Muscle of back (tissue), 11 donors: ENCODE data around the gene CNGB1. TPM values are rescaled to one million over a fixed set of nuclear protein-coding genes. Genes with fewer than 3 reads are reported as not detected.
"Not testable (repeated sequence)": the region's sequence is repeated elsewhere in the genome, so short reads cannot be mapped to it uniquely, and the experiment has no call there.

Experiments
- DNase-seq, 3 donors: peaks; one replicate each; pipeline versions ENCODE4 v3.0.0 to v3.0.0-alpha.2; 2013
- polyA plus RNA-seq, 10 donors: library from polyadenylated mRNA; unstranded; fragments of 120-200 nt; gene quantifications; one replicate each; pipeline ENCODE4 v1.2.1, GENCODE V29; 2013; ENCODE audit not compliant: insufficient read length in 10 of 10

CNGB1 gene
- polyA plus RNA-seq, 10 donors = 0.04 to 0.29 (median 0.04) TPM; not detected in 7

- DNase-seq = no peak
These were observed 26.8 kb upstream of the CNGB1 start for GRCh38 chr16:57997528-57998265.

- DNase-seq = no peak
These were observed 26.2 kb upstream of the CNGB1 start for GRCh38 chr16:57997176-57997527.

DNA sequence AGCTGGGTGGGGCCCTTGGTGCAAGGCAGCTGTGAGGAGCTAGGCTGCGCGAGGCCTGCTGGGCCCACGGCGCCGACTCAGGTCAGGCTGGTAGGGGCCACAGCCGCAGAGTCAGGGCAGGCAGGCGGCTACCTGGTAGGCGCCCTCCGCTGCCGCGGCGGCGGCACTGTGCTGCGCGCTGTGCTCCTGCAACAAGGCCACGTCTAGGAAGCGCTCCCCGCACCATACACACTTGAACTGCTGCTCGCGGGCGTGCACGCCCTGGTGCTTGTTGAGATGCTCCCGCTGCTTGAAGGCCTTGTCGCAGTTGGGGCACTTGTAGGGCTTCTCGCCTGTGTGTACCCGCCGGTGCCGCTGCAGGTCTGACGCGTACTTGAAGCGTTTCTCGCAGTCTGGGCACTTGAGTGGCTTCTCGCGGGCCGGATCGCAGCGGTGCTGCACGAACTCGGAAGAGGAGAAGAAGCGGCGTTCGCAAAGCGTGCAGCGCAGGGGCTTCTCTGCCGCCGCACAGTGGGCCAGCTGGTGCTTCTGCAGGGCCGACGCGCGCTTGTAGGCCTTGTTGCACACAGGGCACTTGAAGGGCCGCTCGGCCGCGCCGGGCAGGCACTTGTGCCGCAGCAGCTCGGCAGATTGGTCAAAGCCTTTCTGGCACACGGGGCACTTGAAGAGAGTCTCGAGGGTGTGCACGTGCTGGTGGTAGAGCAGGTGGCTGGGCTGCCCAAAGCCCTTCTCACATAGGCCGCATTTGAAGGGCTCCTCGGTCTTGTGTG is 25.7 kb upstream of the CNGB1 start:
- DNase-seq = no peak

- no peak for DNase-seq
These were observed 24.9 kb upstream of the CNGB1 start for GRCh38 chr16:57995721-57996405.

DNA sequence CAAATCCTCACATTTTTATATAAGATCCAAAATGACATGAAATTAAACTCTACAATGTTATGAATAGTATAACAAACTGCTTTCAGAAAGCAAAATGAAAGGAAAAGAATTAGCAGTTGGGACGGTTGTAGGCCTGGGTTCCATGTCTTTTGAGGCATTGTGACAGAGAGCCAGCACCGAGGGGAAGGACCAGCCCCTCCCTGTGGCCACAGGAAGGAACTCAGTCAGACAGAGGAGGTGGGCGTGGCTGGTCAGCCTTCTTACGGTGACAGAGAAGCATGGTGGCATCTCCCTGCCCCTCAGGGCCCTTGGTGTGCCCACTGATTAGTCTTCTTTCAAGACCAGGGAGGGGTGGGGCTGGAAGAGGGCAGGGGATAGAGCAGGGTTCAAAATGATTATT is 23.9 kb upstream of the CNGB1 start:
- peak in 1 of 3 donors; percentile 18 for DNase-seq

DNA sequence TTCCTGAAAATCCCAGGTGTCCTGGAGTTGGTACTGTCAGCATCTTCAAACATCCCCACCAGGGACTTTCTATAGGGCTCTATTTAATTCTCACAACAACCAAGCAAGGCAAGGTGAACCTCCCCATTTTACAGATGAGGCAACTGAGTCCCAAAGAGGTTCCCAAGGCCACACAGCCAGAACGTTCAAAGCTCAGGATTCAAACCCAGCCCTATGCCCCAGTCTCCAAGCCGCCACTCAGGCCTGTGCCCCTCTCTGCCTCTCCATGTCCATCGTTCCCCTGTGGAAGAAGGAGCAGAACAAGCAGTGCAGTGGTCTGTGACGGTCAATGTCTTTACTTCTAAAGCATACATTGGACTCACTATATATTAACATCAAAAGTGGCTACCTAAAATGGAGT is 23.4 kb upstream of the CNGB1 start:
- DNase-seq = no peak

GRCh38 chr16:57993897-57994296 is 23.0 kb upstream of the CNGB1 start:
- no peak for DNase-seq

DNA sequence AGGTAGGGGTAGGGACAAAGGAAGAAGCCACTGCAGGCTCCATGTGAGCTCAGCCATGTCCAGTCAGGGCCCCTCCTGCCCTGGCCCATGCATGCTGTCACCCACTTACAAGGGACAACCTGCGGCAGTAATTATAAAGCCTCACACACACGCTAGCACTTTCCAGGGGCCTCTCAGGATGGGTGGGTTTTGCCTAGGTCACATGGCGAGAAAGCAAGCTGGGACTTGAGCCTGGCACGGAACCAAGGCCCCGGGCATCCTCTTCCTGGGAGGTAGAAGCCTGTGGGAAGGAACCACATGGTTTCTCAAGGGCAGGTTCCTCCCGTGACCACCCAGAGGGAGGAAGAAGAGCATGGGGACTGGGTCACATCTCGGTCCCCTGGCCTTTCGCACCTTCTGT is 22.5 kb upstream of the CNGB1 start:
- no peak for DNase-seq

DNA sequence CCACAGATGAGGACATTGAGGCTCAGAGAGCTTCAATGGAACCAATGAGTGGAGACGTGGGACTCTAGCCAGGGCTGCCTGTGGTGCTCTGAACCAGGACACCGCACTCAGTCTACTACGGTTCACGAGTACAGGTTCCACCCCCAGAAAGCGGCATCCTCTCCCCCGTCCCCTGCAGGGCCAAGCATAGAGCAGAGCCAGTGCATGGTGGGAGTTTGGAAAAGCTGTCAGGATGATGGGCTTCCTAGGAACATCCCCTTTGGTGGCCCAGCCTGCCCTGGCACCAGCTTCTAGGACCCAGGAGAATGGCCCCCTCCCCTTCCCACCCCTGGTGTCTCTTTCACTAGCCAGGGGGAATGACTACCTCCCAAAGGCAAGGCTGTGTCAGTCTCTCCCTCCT is 21.2 kb upstream of the CNGB1 start:
- no peak for DNase-seq

DNA sequence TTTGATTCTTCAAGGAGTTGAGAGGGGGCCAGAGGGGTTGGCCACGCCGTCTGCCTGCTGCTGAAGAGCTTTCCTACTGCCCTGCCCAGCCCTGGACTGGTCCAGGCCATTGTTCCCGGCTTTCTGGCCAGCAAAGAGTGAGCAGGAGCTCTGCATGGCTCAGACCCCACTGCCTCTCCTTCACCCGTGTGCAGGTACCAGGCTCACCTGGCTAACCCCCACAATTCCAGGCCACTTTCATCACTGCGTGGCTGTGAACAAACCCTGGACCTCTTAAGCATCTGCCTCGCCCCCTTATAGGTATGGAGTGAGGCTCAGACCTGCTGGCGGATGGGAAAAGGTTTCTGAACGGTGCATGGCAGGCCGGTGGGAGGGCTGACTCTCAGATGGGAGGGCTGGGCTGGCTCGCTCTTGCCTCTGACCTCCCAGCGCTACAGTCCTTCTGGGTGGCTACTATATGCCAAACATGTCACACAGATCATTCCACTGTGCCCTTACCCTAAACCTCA is 20.7 kb upstream of the CNGB1 start:
- no peak for DNase-seq

DNA sequence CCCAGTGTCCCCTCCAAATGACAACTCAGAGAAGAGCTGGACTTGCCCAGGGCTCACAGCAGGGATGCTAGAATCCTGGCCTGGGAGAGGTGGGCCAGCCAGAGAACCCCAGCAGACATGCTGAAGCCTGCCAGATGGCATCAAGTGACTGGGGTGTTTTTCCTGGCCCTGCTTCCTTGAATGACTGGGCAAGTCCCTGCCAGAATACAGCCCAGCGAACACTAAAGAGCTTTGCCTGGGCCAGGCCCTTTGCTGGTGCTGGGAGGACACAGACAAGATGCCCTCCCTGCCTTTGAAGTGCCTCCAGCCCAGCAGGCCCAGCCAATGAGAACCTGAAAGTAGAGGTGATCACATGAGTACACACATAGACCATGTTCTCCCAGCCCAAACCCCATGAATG is 18.0 kb upstream of the CNGB1 start:
- no peak for DNase-seq

DNA sequence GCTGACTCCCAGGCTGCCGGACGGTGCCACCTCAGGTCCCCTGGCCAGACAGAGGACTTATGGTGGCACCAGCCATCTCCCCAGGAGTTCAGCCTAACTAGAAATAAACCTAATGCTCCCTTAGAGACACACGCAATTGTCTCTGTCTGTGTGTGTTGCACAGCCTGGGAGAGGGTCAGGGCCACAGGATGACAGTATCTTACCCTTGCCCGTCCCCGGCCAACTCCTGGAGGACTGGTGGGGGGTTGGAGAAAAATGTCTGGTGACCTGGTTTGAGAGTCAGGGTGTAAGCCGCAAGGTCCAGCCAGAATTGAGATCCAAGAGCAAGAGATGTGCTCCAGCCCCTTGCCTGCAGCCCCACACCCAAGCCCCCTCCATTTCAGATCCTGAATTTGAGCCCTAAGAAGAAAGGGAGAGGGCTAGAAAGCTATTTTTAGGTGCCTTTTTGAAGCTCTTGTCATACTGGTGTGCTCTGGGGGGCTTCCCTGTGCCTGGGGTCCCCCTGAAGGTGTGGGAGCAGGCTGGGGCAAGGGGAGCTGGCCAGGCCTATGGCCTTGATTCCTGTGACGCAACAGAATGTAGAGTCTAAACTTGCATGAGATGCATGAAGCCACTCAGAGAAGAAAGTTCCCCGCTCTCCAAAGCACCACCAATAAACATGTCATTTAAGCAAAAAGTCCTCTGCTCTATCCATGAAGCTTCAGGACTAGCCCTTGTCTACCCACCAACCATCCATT is 16.7 kb upstream of the CNGB1 start:
- no peak for DNase-seq

DNA sequence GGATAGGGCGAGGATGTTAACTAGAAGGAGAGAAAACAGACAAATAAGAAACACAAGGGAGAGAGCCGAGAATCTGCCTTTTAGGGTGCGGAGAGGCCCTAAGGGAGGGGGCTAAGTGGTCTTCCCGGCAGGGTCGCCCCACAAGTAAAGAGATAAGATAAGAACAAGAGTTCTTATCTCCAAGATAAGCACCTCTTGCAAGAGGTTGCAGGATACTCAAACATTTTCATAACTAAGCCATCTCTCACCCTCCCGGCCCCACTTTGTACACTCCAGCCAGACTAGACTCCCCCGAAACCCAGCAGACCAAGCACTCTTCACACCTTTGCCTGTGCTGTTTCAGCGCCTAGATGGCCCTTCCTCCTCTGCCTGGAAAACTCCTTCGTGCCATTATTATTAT is 15.3 kb upstream of the CNGB1 start:
- no peak for DNase-seq

DNA sequence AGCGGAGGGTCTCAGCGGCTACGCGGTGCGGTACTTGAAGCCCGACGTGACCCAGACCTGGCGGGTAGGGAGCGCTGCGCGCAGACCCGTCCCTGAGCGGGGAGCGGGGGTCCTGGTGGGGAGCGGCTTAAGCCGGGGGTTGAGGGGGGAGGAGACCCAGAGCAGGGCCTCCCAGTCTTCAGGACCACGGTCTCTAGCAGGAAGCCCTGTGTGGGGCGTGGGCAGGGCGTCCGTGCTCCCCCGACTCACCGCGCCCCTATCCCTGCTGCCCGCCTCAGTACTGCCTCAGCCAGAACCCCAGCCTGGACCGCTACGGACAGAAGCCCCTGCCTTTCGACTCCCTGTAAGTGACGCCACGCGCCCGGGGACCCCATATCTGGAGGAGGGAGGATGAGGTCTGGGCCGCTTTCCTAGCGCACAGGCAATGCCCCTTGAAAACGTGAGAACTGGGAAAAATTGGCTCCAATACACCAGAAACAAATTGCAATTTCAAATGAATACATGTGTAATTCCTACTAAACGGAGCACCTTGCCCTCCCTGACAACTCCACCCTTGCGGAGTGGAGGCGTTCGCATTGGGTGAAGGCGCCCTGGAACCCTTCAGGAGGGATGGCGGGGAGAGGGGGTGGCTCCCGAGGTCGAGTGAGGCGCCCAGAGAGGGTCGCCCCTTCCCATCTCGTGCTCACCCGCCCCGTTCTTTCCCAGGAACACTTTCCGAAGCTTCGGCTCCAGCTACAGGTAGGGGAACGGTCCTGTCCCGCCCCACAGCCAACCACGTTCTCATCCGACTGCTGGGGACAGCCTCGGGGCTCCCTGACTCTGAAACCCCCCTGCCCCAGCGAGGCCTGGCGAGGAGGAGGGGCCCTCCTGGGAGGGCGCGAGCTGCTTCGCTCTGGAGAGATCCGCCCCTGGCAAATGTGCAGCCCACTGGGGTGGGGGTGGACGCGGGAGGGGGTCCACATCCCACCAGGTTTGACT is 14.6 kb upstream of the CNGB1 start:
- DNase-seq = peak in 2 of 3 donors; percentile 6 to 45

- peak; percentile 48 to 78 (median 66) for DNase-seq
These were observed 13.7 kb upstream of the CNGB1 start for GRCh38 chr16:57984443-57985203.

- DNase-seq = no peak
These were observed 11.5 kb upstream of the CNGB1 start for GRCh38 chr16:57982385-57982784.

GRCh38 chr16:57981636-57982035 is 10.7 kb upstream of the CNGB1 start:
- no peak for DNase-seq

DNA sequence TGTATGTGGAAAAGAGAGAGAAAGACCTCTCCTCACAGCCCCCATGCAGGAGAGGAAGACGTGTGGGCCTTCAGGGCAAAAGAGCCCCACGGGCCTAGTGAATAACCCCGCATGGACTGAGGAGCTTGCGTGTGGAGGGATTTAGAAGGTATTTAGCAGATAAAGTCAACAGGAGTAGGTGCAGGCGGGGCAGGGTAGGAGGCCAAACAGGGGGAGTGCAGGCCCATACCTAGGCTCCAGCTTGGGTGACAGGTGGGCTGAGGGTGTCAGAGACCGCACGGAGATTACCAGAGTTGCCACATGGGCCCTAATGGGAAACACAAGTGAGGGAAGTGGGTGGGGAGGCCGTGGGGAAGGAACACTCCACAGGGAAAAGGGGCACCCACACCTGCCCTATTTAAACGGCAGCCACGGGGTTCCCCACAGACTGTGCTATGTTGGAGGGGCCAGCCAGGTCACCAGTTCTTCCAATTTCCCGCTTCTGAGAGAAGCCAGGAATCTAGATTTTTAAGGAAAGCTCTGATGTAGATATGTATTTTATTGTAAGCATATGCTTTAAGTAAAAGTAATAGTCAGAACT is 8.2 kb upstream of the CNGB1 start:
- DNase-seq = no peak

DNA sequence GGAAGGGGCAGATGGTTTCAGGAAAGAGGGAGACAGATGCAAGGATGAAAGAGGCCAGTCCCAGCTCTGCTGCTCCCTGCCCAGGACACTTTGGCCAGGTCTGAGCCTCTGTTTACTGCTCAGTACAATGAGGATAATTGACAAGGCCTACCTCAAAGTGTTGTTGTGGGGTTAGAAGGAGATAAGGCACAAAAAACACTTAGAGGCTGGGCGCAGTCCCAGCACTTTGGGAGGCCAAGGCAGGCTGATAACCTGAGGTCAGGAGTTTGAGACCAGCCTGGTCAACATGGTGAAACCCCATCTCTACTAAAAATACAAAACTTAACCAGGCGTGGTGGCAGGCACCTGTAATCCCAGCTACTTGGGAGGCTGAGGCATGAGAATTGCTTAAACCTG is 7.1 kb upstream of the CNGB1 start:
- not testable (repeated sequence) for DNase-seq
